Myocyte (in vitro differentiated cells): Measurements from ENCODE around the gene GABRA1. TPM values are rescaled to one million over a fixed set of nuclear protein-coding genes. Genes with fewer than 3 reads are reported as not detected.

Experiments used
- total RNA-seq: library from RNA; depleted of rRNA; stranded (reverse); fragments of >200 nt; gene quantifications from 2 replicates; pipeline ENCODE4 v1.2.3, GENCODE V29; 2014

GABRA1 gene
- total RNA-seq, 1 donor from 2014 or later = not detected

Other genes with a start within 250 kb of the GABRA1 start
- not detected in 2 replicates for gene GABRA6, start 162.4 kb upstream of the GABRA1 start, total RNA-seq
- not detected in 2 replicates for gene GABRG2, start 219.7 kb downstream of the GABRA1 start, total RNA-seq